Gastroesophageal sphincter (tissue), 4 donors: ENCODE results near the gene LRRC36. TPM values are rescaled to one million over a fixed set of nuclear protein-coding genes. Genes with fewer than 3 reads are reported as not detected.
"Not testable (repeated sequence)": the region's sequence is repeated elsewhere in the genome, so short reads cannot be mapped to it uniquely, and the experiment has no call there.

Source experiments
- ATAC-seq: fragments of 150-250 bp; one replicate; pipeline ENCODE4 v1.9.1; 2016; ENCODE audit warnings: mild to moderate bottlenecking, moderate library complexity
- H3K27ac ChIP-seq, 4 donors: fragments of 200-600 bp; sonication (generic) in 3 of 4; 1 replicate in 3 of 4; 2 replicates in 1 of 4; pipeline ENCODE4 v1.5.1; 2016 to 2019
- H3K27me3 ChIP-seq: fragments of 200-600 bp; sonication (generic); one replicate; pipeline ENCODE4 v1.5.1; 2019
- H3K36me3 ChIP-seq, 2 donors: fragments of 200-600 bp; sonication (generic); one replicate each; pipeline ENCODE4 v1.5.1; 2019; ENCODE audit warnings: control low read depth in 1 of 2
- H3K4me1 ChIP-seq, 3 donors: fragments of 200-600 bp; sonication (generic); 1 replicate in 2 of 3; 2 replicates in 1 of 3; pipeline ENCODE4 v1.5.1; 2016 to 2019; ENCODE audit warnings: control low read depth in 2 of 3
- H3K4me3 ChIP-seq, 2 donors: fragments of 200-600 bp; sonication (generic); one replicate each; pipeline ENCODE4 v1.5.1; 2019; ENCODE audit warnings: mild to moderate bottlenecking in 1 of 2, moderate library complexity in 1 of 2
- H3K9me3 ChIP-seq, 3 donors: fragments of 200-600 bp; sonication (generic); one replicate each; pipeline ENCODE4 v1.5.1; 2017 to 2019; ENCODE audit warnings: control low read depth in 2 of 3
- EP300 ChIP-seq: sonication (generic); formaldehyde crosslinking; IDR thresholded peaks from one replicate; pipeline ENCODE4 v1.6.1; 2017; ENCODE audit warnings: antibody characterized with exemption, mild to moderate bottlenecking
- POLR2A ChIP-seq, 2 donors: fragments of 450-650 bp; IDR thresholded peaks; one replicate each; pipeline ENCODE4 v1.6.1; 2017; ENCODE audit warnings: antibody characterized with exemption in 2 of 2, mild to moderate bottlenecking in 2 of 2, moderate library complexity in 1 of 2
- POLR2AphosphoS5 ChIP-seq: sonication (generic); formaldehyde crosslinking; IDR thresholded peaks from one replicate; pipeline ENCODE4 v1.6.1; 2017; ENCODE audit warnings: antibody characterized with exemption
- WGBS, 2 donors: methylation state at CpG; one replicate each; pipeline ENCODE4 v1.1.5; 2018; ENCODE audit warnings: low coverage in 1 of 2; 5-methylcytosine and 5-hydroxymethylcytosine counted together
- total RNA-seq, 4 donors: library from RNA; depleted of rRNA; stranded (reverse); fragments of >200 nt; gene quantifications; one replicate each; pipeline ENCODE4 v1.1.0, GENCODE V29; 2016
- TF ChIP-seq, protein P1 (sequence below), 4 experiments: fragments of 200-600 bp in 2 of 4; fragments of 450-650 bp in 2 of 4; sonication (generic) in 1 of 4; IDR thresholded peaks; one replicate each; pipeline ENCODE4 v1.5.1; 2017 to 2019; ENCODE audit warnings: antibody characterized with exemption in 4 of 4, mild to moderate bottlenecking in 2 of 4, moderate library complexity in 2 of 4

Gene LRRC36
- total RNA-seq, 4 donors from 2014 or later, result 0.27 TPM; not detected in 3

DNA sequence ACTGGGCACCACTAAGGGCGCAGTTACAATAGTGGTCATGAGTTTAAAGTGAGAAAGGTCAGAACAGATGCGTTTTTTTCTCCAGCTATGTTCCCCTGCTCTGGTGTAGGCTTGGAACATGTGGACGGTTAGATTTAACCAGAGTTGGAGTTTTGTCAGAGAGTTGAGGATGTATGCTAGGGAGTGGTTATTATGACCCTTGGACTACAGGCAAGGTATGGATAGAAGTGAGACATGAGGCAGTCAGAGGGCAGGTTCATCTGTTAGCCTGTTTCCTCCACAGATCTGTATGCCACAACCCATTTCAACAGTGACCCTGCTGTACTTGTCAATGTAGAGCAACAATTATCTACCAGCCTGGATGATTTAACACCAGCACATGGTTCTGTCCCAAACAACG, 44.0 kb downstream of the LRRC36 start:
- WGBS, 2 donors, result 89% methylated on average over 4 of the region's 4 CpGs; no CpG with 5 or more reads in 1 of the 2 donors
- H3K4me1 ChIP-seq, result no peaks in the 10 kb centered on the region
- H3K9me3 ChIP-seq, result no peaks in the 10 kb centered on the region
- no peaks in the 10 kb centered on the region for H3K27me3 ChIP-seq
- H3K36me3 ChIP-seq, result no peaks in the 10 kb centered on the region
- no peak overlapping the region for H3K4me3 ChIP-seq
- no peak overlapping the region for H3K27ac ChIP-seq
- TF ChIP-seq, protein P1, sequence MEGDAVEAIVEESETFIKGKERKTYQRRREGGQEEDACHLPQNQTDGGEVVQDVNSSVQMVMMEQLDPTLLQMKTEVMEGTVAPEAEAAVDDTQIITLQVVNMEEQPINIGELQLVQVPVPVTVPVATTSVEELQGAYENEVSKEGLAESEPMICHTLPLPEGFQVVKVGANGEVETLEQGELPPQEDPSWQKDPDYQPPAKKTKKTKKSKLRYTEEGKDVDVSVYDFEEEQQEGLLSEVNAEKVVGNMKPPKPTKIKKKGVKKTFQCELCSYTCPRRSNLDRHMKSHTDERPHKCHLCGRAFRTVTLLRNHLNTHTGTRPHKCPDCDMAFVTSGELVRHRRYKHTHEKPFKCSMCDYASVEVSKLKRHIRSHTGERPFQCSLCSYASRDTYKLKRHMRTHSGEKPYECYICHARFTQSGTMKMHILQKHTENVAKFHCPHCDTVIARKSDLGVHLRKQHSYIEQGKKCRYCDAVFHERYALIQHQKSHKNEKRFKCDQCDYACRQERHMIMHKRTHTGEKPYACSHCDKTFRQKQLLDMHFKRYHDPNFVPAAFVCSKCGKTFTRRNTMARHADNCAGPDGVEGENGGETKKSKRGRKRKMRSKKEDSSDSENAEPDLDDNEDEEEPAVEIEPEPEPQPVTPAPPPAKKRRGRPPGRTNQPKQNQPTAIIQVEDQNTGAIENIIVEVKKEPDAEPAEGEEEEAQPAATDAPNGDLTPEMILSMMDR (IDR thresholded peaks at IDR 0.05), result no peak
- TF ChIP-seq POLR2A (IDR thresholded peaks at IDR 0.05), result no peak
- no peak for TF ChIP-seq POLR2AphosphoS5
- TF ChIP-seq EP300, result no peak
- no peak for ATAC-seq

GRCh38 chr16:67372664-67373063, 46.0 kb downstream of the LRRC36 start:
- Histone ChIP-seq H3K27me3 (no peaks in the 10 kb centered on the region), H3K36me3 (no peaks in the 10 kb centered on the region), H3K9me3 (no peaks in the 10 kb centered on the region), H3K4me1 (no peaks in the 10 kb centered on the region), H3K27ac (no peak overlapping the region), H3K4me3 (no peak overlapping the region)
- ATAC-seq, result no peak
- TF ChIP-seq POLR2A (IDR thresholded peaks at IDR 0.05), result no peak
- no peak for TF ChIP-seq EP300
- TF ChIP-seq POLR2AphosphoS5, result no peak
- TF ChIP-seq, protein P1 (IDR thresholded peaks at IDR 0.05), result peak; percentile 25 to 62 (median 52)

GRCh38 chr16:67376012-67376411, 49.4 kb downstream of the LRRC36 start:
- 82 to 84% methylated on average over 4 to 10 of the region's 11 CpGs for WGBS, 2 donors
- not testable (repeated sequence) for H3K9me3 ChIP-seq, ATAC-seq

DNA sequence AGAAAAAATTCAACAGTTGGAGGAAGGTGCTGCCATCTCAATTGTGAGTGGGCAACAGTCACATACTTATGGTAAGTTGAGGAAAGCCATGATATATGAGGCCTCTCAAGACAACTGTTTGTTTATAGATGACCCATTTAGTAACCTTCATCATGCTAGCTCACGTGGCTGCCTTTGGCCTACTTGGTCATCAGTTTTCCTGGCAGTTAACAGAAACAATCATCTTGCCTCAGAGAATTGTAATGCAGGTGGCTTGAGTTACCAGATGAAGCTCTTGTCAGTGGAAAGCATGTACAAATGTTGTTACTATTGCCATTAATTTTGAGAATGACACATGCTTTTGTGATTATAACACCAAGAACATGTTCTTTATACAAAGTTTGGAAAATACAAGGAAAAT, 52.0 kb downstream of the LRRC36 start:
- TF ChIP-seq EP300 (no peak), POLR2A (IDR thresholded peaks at IDR 0.05) (no peak), POLR2AphosphoS5 (no peak)
- TF ChIP-seq, protein P1 (IDR thresholded peaks at IDR 0.05), result no peak
- 40 to 44% methylated on average over 1 of the region's 1 CpG for WGBS, 2 donors
- peaks cover 0 to 9% (median 0%) of the 10 kb centered on the region in 3 donors for H3K4me1 ChIP-seq
- no peaks in the 10 kb centered on the region for H3K36me3 ChIP-seq
- no peak for ATAC-seq
- H3K27ac ChIP-seq, result no peak overlapping the region
- no peak overlapping the region for H3K4me3 ChIP-seq
- no peaks in the 10 kb centered on the region for H3K9me3 ChIP-seq
- H3K27me3 ChIP-seq, result no peaks in the 10 kb centered on the region

More at GRCh38 chr16:67376012-67376411, 49.4 kb downstream of the LRRC36 start:
- not testable (repeated sequence) for H3K27me3 ChIP-seq, H3K4me1 ChIP-seq, H3K36me3 ChIP-seq, H3K4me3 ChIP-seq, H3K27ac ChIP-seq

GRCh38 chr16:67383284-67383683, 56.7 kb downstream of the LRRC36 start:
- no peak overlapping the region for H3K27ac ChIP-seq
- peaks cover 0 to 9% (median 0%) of the 10 kb centered on the region in 3 donors for H3K4me1 ChIP-seq
- TF ChIP-seq POLR2A (IDR thresholded peaks at IDR 0.05), result no peak
- TF ChIP-seq, protein P1 (IDR thresholded peaks at IDR 0.05), result no peak
- no peak for TF ChIP-seq POLR2AphosphoS5
- no peaks in the 10 kb centered on the region for H3K27me3 ChIP-seq
- ATAC-seq, result no peak
- no peak overlapping the region for H3K4me3 ChIP-seq
- 96 to 97% methylated on average over 3 of the region's 3 CpGs for WGBS, 2 donors
- H3K9me3 ChIP-seq, result no peaks in the 10 kb centered on the region
- no peaks in the 10 kb centered on the region for H3K36me3 ChIP-seq
